Astrocyte of the spinal cord (primary cell): ENCODE data around the gene ABCC5.
"Not testable (repeated sequence)": the region's sequence is repeated elsewhere in the genome, so short reads cannot be mapped to it uniquely, and the experiment has no call there.

Source experiments
- DNase-seq: peaks from one replicate; pipeline ENCODE4 v3.0.0; 2011; ENCODE audit warnings: low read depth, low spot score
- H3K4me3 ChIP-seq: 2 replicates; pipeline ENCODE4 v1.5.1; 2011; ENCODE audit warnings: low read depth, mild to moderate bottlenecking, low read length, moderate library complexity
- in situ Hi-C: cut with HindIII; loops from 2 replicates; pipeline ENCODE4 v1.10.0; 2017; ENCODE audit warnings: low sequenced_read_pairs
- TF ChIP-seq, protein P1 (sequence below): IDR thresholded peaks from 2 replicates; pipeline ENCODE4 v1.5.1; 2012; ENCODE audit warnings: low read depth, mild to moderate bottlenecking, low read length, inconsistent platforms

Gene ABCC5

DNA sequence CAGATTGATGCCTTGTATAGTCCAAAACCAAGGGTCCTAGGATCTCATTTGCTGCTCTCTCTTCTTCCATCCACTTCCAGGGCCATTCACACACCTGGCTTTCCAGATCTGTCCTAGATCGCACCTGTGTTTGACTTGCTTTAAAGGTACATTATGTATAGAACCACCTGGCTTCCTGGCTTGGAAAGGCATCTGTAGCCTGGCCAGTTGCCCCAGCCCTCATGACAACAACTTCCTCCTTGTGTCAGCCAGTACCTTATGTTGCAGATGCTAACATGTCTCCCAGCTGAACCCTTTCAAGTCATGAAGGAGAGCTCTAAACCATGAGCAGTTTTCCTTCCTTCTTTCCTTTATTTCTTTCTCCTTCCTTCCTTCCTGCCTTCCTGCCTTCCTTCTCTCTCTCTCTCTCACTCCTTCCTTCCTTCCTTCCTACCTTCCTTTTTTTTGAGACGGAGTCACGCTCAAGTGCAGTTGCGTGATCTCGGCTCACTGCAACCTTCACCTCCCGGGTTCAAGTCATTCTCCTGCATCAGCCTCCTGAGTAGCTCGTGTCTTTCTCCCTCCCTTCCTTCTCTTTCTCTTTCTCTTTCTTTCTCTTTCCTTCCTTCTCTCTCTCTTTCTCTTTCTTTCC is 32.6 kb upstream of the ABCC5 start:
- DNase-seq: no peak
- no peak overlapping the region for H3K4me3 ChIP-seq
- in situ Hi-C loops: no loop called here
- TF ChIP-seq, protein P1, sequence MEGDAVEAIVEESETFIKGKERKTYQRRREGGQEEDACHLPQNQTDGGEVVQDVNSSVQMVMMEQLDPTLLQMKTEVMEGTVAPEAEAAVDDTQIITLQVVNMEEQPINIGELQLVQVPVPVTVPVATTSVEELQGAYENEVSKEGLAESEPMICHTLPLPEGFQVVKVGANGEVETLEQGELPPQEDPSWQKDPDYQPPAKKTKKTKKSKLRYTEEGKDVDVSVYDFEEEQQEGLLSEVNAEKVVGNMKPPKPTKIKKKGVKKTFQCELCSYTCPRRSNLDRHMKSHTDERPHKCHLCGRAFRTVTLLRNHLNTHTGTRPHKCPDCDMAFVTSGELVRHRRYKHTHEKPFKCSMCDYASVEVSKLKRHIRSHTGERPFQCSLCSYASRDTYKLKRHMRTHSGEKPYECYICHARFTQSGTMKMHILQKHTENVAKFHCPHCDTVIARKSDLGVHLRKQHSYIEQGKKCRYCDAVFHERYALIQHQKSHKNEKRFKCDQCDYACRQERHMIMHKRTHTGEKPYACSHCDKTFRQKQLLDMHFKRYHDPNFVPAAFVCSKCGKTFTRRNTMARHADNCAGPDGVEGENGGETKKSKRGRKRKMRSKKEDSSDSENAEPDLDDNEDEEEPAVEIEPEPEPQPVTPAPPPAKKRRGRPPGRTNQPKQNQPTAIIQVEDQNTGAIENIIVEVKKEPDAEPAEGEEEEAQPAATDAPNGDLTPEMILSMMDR: no peak

DNA sequence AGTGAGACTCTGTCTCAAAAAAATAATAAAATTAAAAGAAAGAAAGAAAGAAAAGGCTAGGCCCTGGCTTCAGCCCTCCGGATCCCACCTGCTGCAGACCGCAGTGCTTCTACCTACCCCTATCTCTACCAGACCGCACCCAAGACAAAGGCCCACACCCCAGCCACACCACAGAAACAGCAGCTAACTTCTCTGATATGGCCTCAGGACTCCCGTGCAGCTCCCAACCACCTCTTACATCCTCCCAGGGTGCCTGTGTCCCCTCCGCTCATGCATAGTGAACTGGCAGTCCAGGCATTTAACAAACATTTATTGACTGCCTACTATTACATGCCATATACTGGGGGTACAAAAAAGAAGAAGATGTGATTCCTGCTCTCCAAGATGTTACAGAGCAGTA is 28.3 kb upstream of the ABCC5 start:
- TF ChIP-seq, protein P1: no peak
- no peak for DNase-seq
- in situ Hi-C loops: no loop called here
- no peak overlapping the region for H3K4me3 ChIP-seq

DNA sequence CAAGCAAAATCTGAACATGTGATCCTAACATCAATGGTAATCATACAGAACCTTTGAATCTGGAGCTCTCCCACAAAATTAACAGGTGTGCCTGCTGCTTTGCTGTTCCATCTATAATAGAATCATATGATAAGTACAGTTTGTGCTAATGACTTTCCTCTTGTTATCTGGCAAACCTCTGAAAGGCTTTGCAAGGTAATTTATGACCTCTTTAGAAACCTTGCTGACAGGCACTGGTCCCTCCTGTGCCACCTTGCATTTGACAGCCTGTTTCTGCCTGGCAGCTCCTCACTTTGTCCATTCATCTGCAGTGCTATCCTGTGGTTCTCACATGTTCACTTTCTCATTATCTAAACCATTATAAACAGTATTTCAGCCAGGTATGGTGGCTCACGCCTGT is 24.9 kb upstream of the ABCC5 start:
- no peak overlapping the region for H3K4me3 ChIP-seq
- in situ Hi-C loops: no loop called here
- TF ChIP-seq, protein P1: no peak
- no peak for DNase-seq

DNA sequence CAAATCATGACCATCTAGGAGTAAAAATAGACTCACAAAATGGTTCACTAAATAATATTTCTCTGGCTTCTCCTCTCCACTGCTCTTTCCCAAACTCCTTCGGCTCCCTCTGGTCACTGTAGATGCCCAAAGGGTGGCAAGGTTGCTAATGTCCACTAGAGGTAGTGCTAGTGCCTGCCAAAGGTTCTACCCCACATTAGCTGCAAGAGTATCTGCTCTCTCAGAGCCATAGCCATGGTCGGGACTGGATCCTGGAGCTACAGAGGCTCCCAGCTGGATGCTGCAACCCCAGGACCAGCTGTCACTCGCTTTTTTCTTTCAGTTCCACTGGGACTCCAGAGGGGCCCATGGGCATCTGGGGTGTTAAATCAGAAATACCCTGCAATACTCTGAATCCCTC is 22.3 kb upstream of the ABCC5 start:
- TF ChIP-seq, protein P1: peak; percentile 44
- in situ Hi-C loops: no loop called here
- DNase-seq: no peak
- H3K4me3 ChIP-seq: no peak overlapping the region

DNA sequence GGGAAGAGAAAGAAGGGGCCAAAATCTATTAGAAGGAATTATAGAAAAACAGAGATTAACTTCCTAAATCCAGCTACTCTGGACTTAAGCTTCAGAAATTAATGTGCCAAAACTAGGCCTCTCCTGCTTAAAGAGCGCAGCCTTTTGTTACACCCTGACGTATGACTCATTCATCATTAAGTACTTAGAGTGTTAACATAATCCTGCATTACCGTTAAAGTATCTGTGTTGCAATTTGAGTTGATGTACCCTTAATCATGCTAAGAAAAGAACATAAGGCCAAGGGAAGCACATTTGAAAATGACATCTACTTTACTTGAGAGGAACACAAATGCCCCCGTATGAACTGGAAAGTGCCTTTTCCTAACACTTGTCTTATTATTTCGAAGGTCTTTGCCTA is 21.7 kb upstream of the ABCC5 start:
- no peak overlapping the region for H3K4me3 ChIP-seq
- in situ Hi-C loops: no loop called here
- TF ChIP-seq, protein P1: no peak
- DNase-seq: no peak

DNA sequence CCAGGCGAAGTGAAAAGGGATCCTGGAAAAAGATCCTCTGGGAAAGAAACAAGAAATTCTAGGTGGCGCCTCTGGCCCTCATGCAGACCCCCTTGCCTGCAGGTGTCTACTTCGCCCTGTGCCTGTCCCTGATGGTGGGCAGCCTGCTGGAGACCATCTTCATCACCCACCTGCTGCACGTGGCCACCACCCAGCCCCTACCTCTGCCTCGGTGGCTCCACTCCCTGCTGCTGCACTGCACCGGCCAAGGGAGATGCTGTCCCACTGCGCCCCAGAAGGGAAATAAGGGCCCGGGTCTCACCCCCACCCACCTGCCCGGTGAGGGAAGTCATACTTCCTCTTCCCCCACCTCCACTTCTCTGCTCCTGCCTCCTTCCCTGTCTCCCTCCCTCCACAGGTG is 20.6 kb upstream of the ABCC5 start:
- in situ Hi-C loops, H3K4me3 ChIP-seq: not testable (repeated sequence)

DNA sequence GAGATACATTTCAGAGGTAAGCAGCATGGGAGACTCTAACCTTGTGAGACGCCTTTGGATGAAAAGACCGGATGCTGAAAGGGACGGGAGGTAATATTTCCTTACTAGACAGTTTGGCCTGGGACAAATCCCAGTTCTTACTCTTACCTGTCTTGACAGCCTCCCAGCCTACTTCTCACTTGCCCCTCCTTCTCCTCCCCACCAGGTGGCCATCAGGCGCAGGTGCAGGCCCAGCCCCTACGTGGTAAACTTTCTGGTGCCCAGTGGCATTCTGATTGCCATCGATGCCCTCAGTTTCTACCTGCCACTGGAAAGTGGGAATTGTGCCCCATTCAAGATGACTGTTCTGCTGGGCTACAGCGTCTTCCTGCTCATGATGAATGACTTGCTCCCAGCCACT is 20.1 kb upstream of the ABCC5 start:
- DNase-seq: no peak
- TF ChIP-seq, protein P1: no peak
- H3K4me3 ChIP-seq: no peak overlapping the region
- in situ Hi-C loops: no loop called here

More for the DNA sequence above, 20.6 kb upstream of the ABCC5 start:
- not testable (repeated sequence) for DNase-seq
